ENCODE data around the gene RPH3AL.

- TF ChIP-seq TAF1 (IDR thresholded peaks at IDR 0.05; ENCODE audit: borderline replicate concordance, low read depth, low read length) (no peak), POLR2A (IDR thresholded peaks at IDR 0.05; ENCODE audit: low read depth, low read length) (no peak)
Measured at GRCh38 chr17:165939-166338, 186.7 kb downstream of the RPH3AL start.

All from GM12892 (cell line).